ENCODE measurements around the gene ZSCAN18.

Gene ZSCAN18

GRCh38 chr19:58044391-58044790 lies 53.6 kb downstream of the ZSCAN18 start:
- POLR2A ChIA-PET = no interaction called here
- CTCF ChIA-PET = no interaction called here
- TF ChIP-seq NFRKB (IDR thresholded peaks at IDR 0.05) (no peak), LEF1 (IDR thresholded peaks at IDR 0.05; ENCODE audit: borderline replicate concordance) (no peak), HDGF (IDR thresholded peaks at IDR 0.05; ENCODE audit: borderline replicate concordance) (no peak), FOXK2 (IDR thresholded peaks at IDR 0.05) (no peak), ELF4 (IDR thresholded peaks at IDR 0.05) (no peak), CTBP1 (IDR thresholded peaks at IDR 0.05; ENCODE audit: borderline replicate concordance) (no peak), BHLHE40 (IDR thresholded peaks at IDR 0.05; ENCODE audit: borderline replicate concordance) (no peak), SUZ12 (IDR thresholded peaks at IDR 0.05) (no peak), L3MBTL2 (conservative IDR thresholded peaks at IDR 0.05) (no peak), TARDBP (IDR thresholded peaks at IDR 0.05) (no peak), ZNF384 (IDR thresholded peaks at IDR 0.05) (no peak), FOXA1 (IDR thresholded peaks at IDR 0.05) (no peak)
- TF ChIP-seq, protein P1, sequence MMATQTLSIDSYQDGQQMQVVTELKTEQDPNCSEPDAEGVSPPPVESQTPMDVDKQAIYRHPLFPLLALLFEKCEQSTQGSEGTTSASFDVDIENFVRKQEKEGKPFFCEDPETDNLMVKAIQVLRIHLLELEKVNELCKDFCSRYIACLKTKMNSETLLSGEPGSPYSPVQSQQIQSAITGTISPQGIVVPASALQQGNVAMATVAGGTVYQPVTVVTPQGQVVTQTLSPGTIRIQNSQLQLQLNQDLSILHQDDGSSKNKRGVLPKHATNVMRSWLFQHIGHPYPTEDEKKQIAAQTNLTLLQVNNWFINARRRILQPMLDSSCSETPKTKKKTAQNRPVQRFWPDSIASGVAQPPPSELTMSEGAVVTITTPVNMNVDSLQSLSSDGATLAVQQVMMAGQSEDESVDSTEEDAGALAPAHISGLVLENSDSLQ (IDR thresholded peaks at IDR 0.05) = no peak
- no peak for DNase-seq (ENCODE audit: extremely low spot score)

DNA sequence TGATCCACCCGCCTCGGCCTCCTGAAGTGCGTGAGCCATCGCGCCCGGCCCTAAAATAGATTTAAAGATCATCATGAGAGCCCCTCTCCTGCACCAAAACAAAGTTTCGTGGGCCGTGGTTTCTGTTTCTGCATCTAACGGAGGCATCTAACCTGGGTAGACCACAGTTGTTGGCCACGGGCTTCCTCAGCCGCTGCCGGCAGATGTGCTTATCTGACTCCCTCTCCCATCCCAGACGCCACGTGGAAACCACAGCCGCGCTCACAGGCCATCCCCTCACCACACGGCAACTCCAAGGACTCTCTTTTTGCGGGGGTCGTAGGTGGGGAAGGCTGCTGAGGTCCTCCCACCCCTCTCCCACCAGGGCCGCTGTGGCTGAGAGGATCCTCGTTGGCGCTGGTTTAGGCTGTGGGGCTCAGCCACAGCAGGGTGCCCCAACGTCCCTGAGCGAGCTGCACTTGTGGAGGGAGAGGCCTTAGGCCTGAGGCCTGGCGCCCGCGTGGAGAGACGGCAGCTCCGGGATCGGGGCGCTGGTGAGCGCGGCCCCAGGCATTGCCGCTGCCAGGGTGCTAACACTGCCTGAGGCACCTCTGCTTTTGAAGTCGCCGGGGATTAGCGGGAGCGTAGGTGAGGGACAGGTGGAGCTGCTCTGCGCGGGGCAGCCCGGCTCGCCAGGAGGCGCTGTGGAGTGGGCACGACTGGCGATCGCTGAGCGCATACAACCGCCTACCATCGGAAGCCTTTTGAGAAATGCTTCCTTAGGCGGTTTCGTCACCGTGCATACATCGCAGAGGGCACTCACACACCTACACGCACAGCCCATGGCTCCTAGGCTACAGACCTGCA lies 55.3 kb downstream of the ZSCAN18 start:
- DNase-seq (ENCODE audit: extremely low spot score) = no peak
- ChIA-PET CTCF (no interaction called here), POLR2A (no interaction called here)
- TF ChIP-seq FOXA1 (IDR thresholded peaks at IDR 0.05) = no peak
- no peak for TF ChIP-seq ELF4 (IDR thresholded peaks at IDR 0.05)
- TF ChIP-seq, protein P1 (IDR thresholded peaks at IDR 0.05) = no peak
- TF ChIP-seq HDGF (IDR thresholded peaks at IDR 0.05; ENCODE audit: borderline replicate concordance) = no peak
- TF ChIP-seq TARDBP (IDR thresholded peaks at IDR 0.05) = no peak
- TF ChIP-seq ARNT (IDR thresholded peaks at IDR 0.05) = no peak
- no peak for TF ChIP-seq CTBP1 (IDR thresholded peaks at IDR 0.05; ENCODE audit: borderline replicate concordance)
- TF ChIP-seq L3MBTL2 (conservative IDR thresholded peaks at IDR 0.05) = no peak
- TF ChIP-seq ZNF384 (IDR thresholded peaks at IDR 0.05) = no peak
- no peak for TF ChIP-seq FOXM1 (IDR thresholded peaks at IDR 0.05; ENCODE audit: borderline replicate concordance)
- no peak for TF ChIP-seq BHLHE40 (IDR thresholded peaks at IDR 0.05; ENCODE audit: borderline replicate concordance)
- TF ChIP-seq SUZ12 (IDR thresholded peaks at IDR 0.05) = no peak
- no peak for TF ChIP-seq LEF1 (IDR thresholded peaks at IDR 0.05; ENCODE audit: borderline replicate concordance)

- DNase-seq (ENCODE audit: extremely low spot score) = no peak
- ChIA-PET CTCF (no interaction called here), POLR2A (no interaction called here)
- TF ChIP-seq ARNT (IDR thresholded peaks at IDR 0.05) (no peak), HDGF (IDR thresholded peaks at IDR 0.05; ENCODE audit: borderline replicate concordance) (no peak), LEF1 (IDR thresholded peaks at IDR 0.05; ENCODE audit: borderline replicate concordance) (no peak), FOXM1 (IDR thresholded peaks at IDR 0.05; ENCODE audit: borderline replicate concordance) (no peak), TARDBP (IDR thresholded peaks at IDR 0.05) (no peak), SP1 (IDR thresholded peaks at IDR 0.05) (no peak), ELF4 (IDR thresholded peaks at IDR 0.05) (no peak)
- TF ChIP-seq, protein P1 (IDR thresholded peaks at IDR 0.05) = no peak
These were observed 57.1 kb downstream of the ZSCAN18 start for GRCh38 chr19:58040751-58041525.

GRCh38 chr19:58038688-58039204 lies 59.3 kb downstream of the ZSCAN18 start:
- TF ChIP-seq ZNF384 (IDR thresholded peaks at IDR 0.05) (no peak), CTBP1 (IDR thresholded peaks at IDR 0.05; ENCODE audit: borderline replicate concordance) (no peak), NFRKB (IDR thresholded peaks at IDR 0.05) (no peak), L3MBTL2 (conservative IDR thresholded peaks at IDR 0.05) (no peak), SUZ12 (IDR thresholded peaks at IDR 0.05) (no peak), FOXK2 (IDR thresholded peaks at IDR 0.05) (no peak), ARNT (IDR thresholded peaks at IDR 0.05) (no peak), LEF1 (IDR thresholded peaks at IDR 0.05; ENCODE audit: borderline replicate concordance) (no peak), FOXA1 (IDR thresholded peaks at IDR 0.05) (no peak)
- TF ChIP-seq, protein P1 (IDR thresholded peaks at IDR 0.05) = no peak
- no peak for DNase-seq (ENCODE audit: extremely low spot score)
- ChIA-PET POLR2A (no interaction called here), CTCF (no interaction called here)

GRCh38 chr19:58037927-58038687 lies 59.9 kb downstream of the ZSCAN18 start:
- TF ChIP-seq L3MBTL2 (conservative IDR thresholded peaks at IDR 0.05) = no peak
- TF ChIP-seq ELF4 (IDR thresholded peaks at IDR 0.05) = no peak
- no peak for TF ChIP-seq SP1 (IDR thresholded peaks at IDR 0.05)
- no peak for TF ChIP-seq SUZ12 (IDR thresholded peaks at IDR 0.05)
- TF ChIP-seq BHLHE40 (IDR thresholded peaks at IDR 0.05; ENCODE audit: borderline replicate concordance) = no peak
- no peak for TF ChIP-seq FOXA1 (IDR thresholded peaks at IDR 0.05)
- no peak for TF ChIP-seq ZNF384 (IDR thresholded peaks at IDR 0.05)
- TF ChIP-seq TARDBP (IDR thresholded peaks at IDR 0.05) = no peak
- TF ChIP-seq HDGF (IDR thresholded peaks at IDR 0.05; ENCODE audit: borderline replicate concordance) = no peak
- no peak for TF ChIP-seq FOXM1 (IDR thresholded peaks at IDR 0.05; ENCODE audit: borderline replicate concordance)
- no peak for TF ChIP-seq LEF1 (IDR thresholded peaks at IDR 0.05; ENCODE audit: borderline replicate concordance)
- no peak for TF ChIP-seq CTBP1 (IDR thresholded peaks at IDR 0.05; ENCODE audit: borderline replicate concordance)
- no peak for TF ChIP-seq ARNT (IDR thresholded peaks at IDR 0.05)
- TF ChIP-seq FOXK2 (IDR thresholded peaks at IDR 0.05) = no peak
- TF ChIP-seq NFRKB (IDR thresholded peaks at IDR 0.05) = no peak
- no peak for DNase-seq (ENCODE audit: extremely low spot score)
- ChIA-PET CTCF (no interaction called here), POLR2A (no interaction called here)
